H9 (cell line): ENCODE data around the gene DNAJB2. TPM values are rescaled to one million over a fixed set of nuclear protein-coding genes. Genes with fewer than 3 reads are reported as not detected.

Experiments used
- DNase-seq: peaks from one replicate; pipeline ENCODE4 v3.0.0-alpha.2; 2017
- H2AFZ ChIP-seq: one replicate; pipeline ENCODE4 v1.6.1; 2013; ENCODE audit warnings: mild to moderate bottlenecking, low read length, control low read depth, moderate library complexity
- H2AK5ac ChIP-seq: 2 replicates; pipeline ENCODE4 v1.6.1; 2013; ENCODE audit warnings: low read length, control low read depth, mixed read lengths; ENCODE audit not compliant: insufficient read length
- H2BK120ac ChIP-seq: one replicate; pipeline ENCODE4 v1.6.1; 2013; ENCODE audit warnings: low read depth, mild to moderate bottlenecking, low read length, control low read depth, inconsistent platforms; ENCODE audit not compliant: poor library complexity, severe bottlenecking
- H2BK12ac ChIP-seq: 2 replicates; pipeline ENCODE4 v1.6.1; 2013; ENCODE audit warnings: low read length, control low read depth, mixed read lengths, low read depth; ENCODE audit not compliant: insufficient read length
- H2BK15ac ChIP-seq: 2 replicates; pipeline ENCODE4 v1.6.1; 2013; ENCODE audit warnings: low read depth, low read length, control low read depth
- H2BK20ac ChIP-seq: one replicate; pipeline ENCODE4 v1.6.1; 2013; ENCODE audit warnings: low read depth, mild to moderate bottlenecking, low read length, control low read depth, inconsistent platforms; ENCODE audit not compliant: poor library complexity, severe bottlenecking
- H2BK5ac ChIP-seq: 2 replicates; pipeline ENCODE4 v1.6.1; 2013; ENCODE audit warnings: low read length, control low read depth, mixed read lengths; ENCODE audit not compliant: insufficient read length
- H3K14ac ChIP-seq: 2 replicates; pipeline ENCODE4 v1.6.1; 2013; ENCODE audit warnings: low read length, control low read depth; ENCODE audit not compliant: insufficient read depth
- H3K18ac ChIP-seq: 2 replicates; pipeline ENCODE4 v1.6.1; 2013; ENCODE audit warnings: low read depth, mild to moderate bottlenecking, mixed read lengths, low read length, control low read depth; ENCODE audit not compliant: insufficient read length
- H3K23ac ChIP-seq: 2 replicates; pipeline ENCODE4 v1.6.1; 2013; ENCODE audit warnings: low read length, control low read depth, mixed read lengths, low read depth; ENCODE audit not compliant: insufficient read length
- H3K23me2 ChIP-seq: 2 replicates; pipeline ENCODE4 v1.6.1; 2013; ENCODE audit warnings: low read depth, mild to moderate bottlenecking, mixed read lengths, low read length, control low read depth; ENCODE audit not compliant: insufficient read length, poor library complexity, severe bottlenecking
- H3K27ac ChIP-seq: 2 replicates; pipeline ENCODE4 v1.5.1; 2013; ENCODE audit warnings: low read length, control low read depth, mixed read lengths, low read depth; ENCODE audit not compliant: insufficient read length
- H3K27me3 ChIP-seq: 2 replicates; pipeline ENCODE4 v1.6.1; 2013; ENCODE audit warnings: low read length, control low read depth, inconsistent platforms; ENCODE audit not compliant: insufficient read depth
- H3K4ac ChIP-seq: 2 replicates; pipeline ENCODE4 v1.6.1; 2013; ENCODE audit warnings: low read depth, mild to moderate bottlenecking, control low read depth, inconsistent platforms, low read length, moderate library complexity
- H3K4me1 ChIP-seq: 2 replicates; pipeline ENCODE4 v1.6.1; 2013; ENCODE audit warnings: low read length, control low read depth, inconsistent platforms; ENCODE audit not compliant: insufficient read depth
- H3K4me2 ChIP-seq: 2 replicates; pipeline ENCODE4 v1.6.1; 2013; ENCODE audit warnings: low read length, control low read depth, mixed read lengths; ENCODE audit not compliant: insufficient read length, insufficient read depth
- H3K56ac ChIP-seq: 2 replicates; pipeline ENCODE4 v1.6.1; 2013; ENCODE audit warnings: low read depth, mild to moderate bottlenecking, mixed read lengths, low read length, control low read depth; ENCODE audit not compliant: insufficient read length
- H3K79me1 ChIP-seq: 2 replicates; pipeline ENCODE4 v1.6.1; 2013; ENCODE audit warnings: low read depth, mild to moderate bottlenecking, moderate library complexity, low read length, control low read depth, inconsistent platforms; ENCODE audit not compliant: insufficient read depth, poor library complexity, severe bottlenecking
- H3K79me2 ChIP-seq: 2 replicates; pipeline ENCODE4 v1.6.1; 2013; ENCODE audit warnings: low read length, control low read depth, inconsistent platforms; ENCODE audit not compliant: insufficient read depth
- H3K9ac ChIP-seq: 2 replicates; pipeline ENCODE4 v1.6.1; 2013; ENCODE audit warnings: low read length, control low read depth, mixed read lengths; ENCODE audit not compliant: insufficient read length; ENCODE audit errors: extremely low read depth
- H3K9me3 ChIP-seq: one replicate; pipeline ENCODE4 v1.6.1; 2013; ENCODE audit warnings: low read depth, low read length, inconsistent platforms; ENCODE audit not compliant: control insufficient read depth
- H3T11ph ChIP-seq: one replicate; pipeline ENCODE4 v1.6.1; 2013; ENCODE audit warnings: mild to moderate bottlenecking, low read length, control low read depth, inconsistent platforms
- H4K20me1 ChIP-seq: one replicate; pipeline ENCODE4 v1.6.1; 2013; ENCODE audit not compliant: control insufficient read depth, insufficient read length, insufficient read depth
- H4K5ac ChIP-seq: 2 replicates; pipeline ENCODE4 v1.6.1; 2013; ENCODE audit warnings: low read depth, mild to moderate bottlenecking, mixed read lengths, low read length, control low read depth; ENCODE audit not compliant: insufficient read length
- H4K8ac ChIP-seq: replicated peaks from 2 replicates; pipeline ENCODE4 v1.6.1; 2013; ENCODE audit warnings: low read length, control low read depth, mixed read lengths, low read depth; ENCODE audit not compliant: insufficient read length
- H4K91ac ChIP-seq: 2 replicates; pipeline ENCODE4 v1.6.1; 2013; ENCODE audit warnings: low read depth, mild to moderate bottlenecking, moderate library complexity, mixed read lengths, low read length, control low read depth; ENCODE audit not compliant: insufficient read length
- H3K27ac Mint-ChIP-seq, 3 experiments: 2 replicates in 2 of 3; 3 replicates in 1 of 3; pipeline ENCODE4 v1.8.0; 2020 to 2021; ENCODE audit warnings: mixed read lengths in 3 of 3, mild to moderate bottlenecking in 1 of 3, moderate library complexity in 1 of 3
- H3K27me3 Mint-ChIP-seq: 2 replicates; pipeline ENCODE4 v1.8.0; 2021; ENCODE audit warnings: low read depth, mild to moderate bottlenecking, moderate library complexity, mixed read lengths
- H3K36me3 Mint-ChIP-seq, 3 experiments: 2 replicates in 2 of 3; 3 replicates in 1 of 3; pipeline ENCODE4 v1.8.0; 2020 to 2021; ENCODE audit warnings: low read depth in 3 of 3, mixed read lengths in 3 of 3; ENCODE audit not compliant: insufficient read depth in 1 of 3
- H3K4me1 Mint-ChIP-seq, 2 experiments: 2 replicates each; pipeline ENCODE4 v1.8.0; 2020; ENCODE audit warnings: mixed read lengths in 2 of 2
- H3K4me3 Mint-ChIP-seq, 2 experiments: 2 replicates in 1 of 2; 3 replicates in 1 of 2; pipeline ENCODE4 v1.8.0; 2020 to 2021; ENCODE audit warnings: mild to moderate bottlenecking in 2 of 2, mixed read lengths in 2 of 2, moderate library complexity in 1 of 2
- H3K9me3 Mint-ChIP-seq, 2 experiments: 2 replicates in 1 of 2; 3 replicates in 1 of 2; pipeline ENCODE4 v1.8.0; 2020; ENCODE audit warnings: mild to moderate bottlenecking in 2 of 2, mixed read lengths in 2 of 2, moderate library complexity in 1 of 2
- CTCF ChIP-seq: fragments of 200-600 bp; sonication (generic); conservative IDR thresholded peaks from 3 replicates; pipeline ENCODE4 v1.8.0; 2021; ENCODE audit warnings: antibody characterized with exemption, mild to moderate bottlenecking
- WGBS: extraction: QIAGEN DNeasy Blood & Tissue Kit; methylation state at CpG from one replicate; pipeline ENCODE4 v1.1.7; 2013; ENCODE audit warnings: missing lambda C conversion rate, low lambda C conversion rate, mixed read lengths; ENCODE audit not compliant: insufficient read length; ENCODE audit errors: extremely low coverage; 5-methylcytosine and 5-hydroxymethylcytosine counted together
- total RNA-seq: library from RNA; stranded (reverse); gene quantifications from 2 replicates; pipeline ENCODE4 v1.2.1, GENCODE V29; 2021

Gene DNAJB2
- total RNA-seq, 1 experiment from 2014 or later = 34.1 TPM

DNA sequence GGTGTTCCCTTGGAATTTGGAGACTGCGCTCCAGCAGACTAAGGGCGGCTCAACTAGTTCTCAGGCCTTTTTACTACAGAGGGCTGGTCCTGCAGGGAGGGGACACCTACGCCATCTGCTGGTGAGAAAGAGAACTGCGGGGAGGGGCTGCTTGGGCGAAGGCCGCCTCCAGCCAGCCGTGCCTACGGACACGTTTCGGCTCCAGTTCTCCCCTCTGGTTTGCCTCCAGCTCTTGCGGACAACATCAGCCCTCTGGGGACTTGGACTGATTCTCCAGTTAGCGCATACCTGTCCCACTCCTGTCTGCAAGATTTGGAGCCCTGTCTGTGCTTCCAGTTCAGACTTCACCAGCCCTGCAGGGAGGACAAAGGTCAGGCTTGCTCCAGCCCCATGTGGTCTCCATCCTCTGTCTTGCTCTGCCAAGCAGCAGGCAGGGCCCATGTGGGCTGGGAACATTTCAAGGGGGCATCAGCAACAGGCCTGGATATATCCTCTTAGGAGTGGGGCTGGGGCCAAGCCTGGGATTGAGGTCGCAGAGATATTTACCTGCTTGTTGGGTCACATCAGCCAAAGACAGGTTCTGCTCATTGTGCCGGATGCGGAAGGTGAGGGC lies 19.7 kb downstream of the DNAJB2 start:
- H3K79me2 ChIP-seq = no peaks in the 10 kb centered on the region
- H3K23me2 ChIP-seq = peaks cover 6% of the 10 kb centered on the region
- H3K79me1 ChIP-seq = no peaks in the 10 kb centered on the region
- H4K8ac ChIP-seq = no peak overlapping the region
- Mint-ChIP-seq H3K4me1 (peaks cover 18 to 26% of the 10 kb centered on the region in 2 experiments), H3K27me3 (peaks cover 67% of the 10 kb centered on the region), H3K9me3 (peaks cover 0 to 5% of the 10 kb centered on the region in 2 experiments; a peak in 2 of 5 replicates), H3K4me3 (peak overlapping the region; percentile 26 to 62; a peak in 4 of 5 replicates), H3K27ac (no peak overlapping the region), H3K36me3 (peaks cover 0 to 4% (median 2%) of the 10 kb centered on the region in 3 experiments; a peak in 2 of 7 replicates)
- H4K5ac ChIP-seq = no peak overlapping the region
- H3K4me1 ChIP-seq = no peaks in the 10 kb centered on the region
- no peak overlapping the region for H2BK15ac ChIP-seq
- no peak overlapping the region for H3K23ac ChIP-seq
- WGBS = no CpG with 5 or more reads among the region's 15 CpGs
- no peak overlapping the region for H4K91ac ChIP-seq
- no peak overlapping the region for H2BK20ac ChIP-seq
- no peak overlapping the region for H3K18ac ChIP-seq
- H2AK5ac ChIP-seq = no peak overlapping the region
- H3K56ac ChIP-seq = no peak overlapping the region
- no peak overlapping the region for H2BK5ac ChIP-seq
- peak; percentile 98 for TF ChIP-seq CTCF
- peak; percentile 89 for DNase-seq
- no peak overlapping the region for H3K27ac ChIP-seq
- H3K27me3 ChIP-seq = no peaks in the 10 kb centered on the region; the same call in 1 of the 2 replicates
- H2BK120ac ChIP-seq = no peak overlapping the region
- H3K4me2 ChIP-seq = peak overlapping the region; percentile 21
- H2AFZ ChIP-seq = no peak overlapping the region
- peak overlapping the region; percentile 49; the same call in 1 of the 2 replicates for H3K14ac ChIP-seq
- H3K9ac ChIP-seq = no peak overlapping the region
- no peaks in the 10 kb centered on the region for H3K9me3 ChIP-seq
- no peak overlapping the region for H3K4ac ChIP-seq
- no peak overlapping the region for H2BK12ac ChIP-seq
- no peak overlapping the region for H3T11ph ChIP-seq
- no peaks in the 10 kb centered on the region for H4K20me1 ChIP-seq
